ENCODE results near the gene UCHL5.
"Not testable (repeated sequence)": the region's sequence is repeated elsewhere in the genome, so short reads cannot be mapped to it uniquely, and the experiment has no call there.

The UCHL5 gene

GRCh38 chr1:193040011-193040410 is 19.1 kb downstream of the UCHL5 start:
- Histone ChIP-seq H3K4me1 (no peaks in the 10 kb centered on the region), H2AFZ (no peak overlapping the region), H3K27ac (no peak overlapping the region), H3K4me3 (ENCODE audit: low read depth, low read length) (no peak overlapping the region), H3K9me3 (ENCODE audit: control insufficient read depth, low read length) (no peaks in the 10 kb centered on the region), H3K4me2 (ENCODE audit: low read length) (no peak overlapping the region), H3K9ac (no peak overlapping the region), H3K36me3 (ENCODE audit: control insufficient read depth, insufficient read depth, low read length) (no peaks in the 10 kb centered on the region), H3K27me3 (ENCODE audit: control insufficient read depth, insufficient read depth, low read length) (no peaks in the 10 kb centered on the region), H3K79me2 (no peaks in the 10 kb centered on the region)
- no peak for TF ChIP-seq CTCF (IDR thresholded peaks at IDR 0.05)

DNA sequence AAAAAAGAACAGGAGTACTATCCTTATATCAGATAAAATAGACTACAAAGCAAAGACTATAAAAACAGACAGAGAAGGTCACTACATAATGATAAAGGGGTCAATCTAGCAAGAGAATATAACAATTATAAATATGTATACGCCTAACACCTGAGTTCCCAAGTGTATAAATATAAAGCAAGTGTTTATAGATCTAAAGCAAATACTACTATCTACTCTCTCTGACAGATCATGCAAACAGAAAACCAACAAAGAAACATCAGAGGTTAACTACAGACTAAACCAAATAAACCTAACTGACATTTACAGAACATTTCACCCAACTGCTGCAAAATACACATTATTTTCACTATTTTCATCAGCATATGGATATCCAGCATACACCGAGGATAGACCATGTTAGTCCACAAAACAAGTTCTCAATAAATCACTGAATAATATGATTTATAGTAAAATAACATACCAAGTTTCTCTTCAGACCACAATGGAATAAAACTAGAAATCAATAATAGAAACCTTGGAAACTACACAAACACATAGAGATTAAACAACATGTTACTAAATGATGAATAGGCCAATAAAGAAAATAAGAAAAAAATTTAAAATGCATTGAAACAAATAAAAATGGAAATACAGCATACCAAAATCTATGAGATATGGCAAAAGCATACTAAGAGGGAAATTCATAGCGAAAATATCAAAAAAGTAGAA is 22.7 kb downstream of the UCHL5 start:
- no peak overlapping the region for H3K4me3 ChIP-seq (ENCODE audit: low read depth, low read length)
- H3K27ac ChIP-seq: no peak overlapping the region
- H3K9me3 ChIP-seq (ENCODE audit: control insufficient read depth, low read length): no peaks in the 10 kb centered on the region
- H3K4me1 ChIP-seq: no peaks in the 10 kb centered on the region
- H3K36me3 ChIP-seq (ENCODE audit: control insufficient read depth, insufficient read depth, low read length): no peaks in the 10 kb centered on the region
- no peaks in the 10 kb centered on the region for H3K27me3 ChIP-seq (ENCODE audit: control insufficient read depth, insufficient read depth, low read length)
- no peak for TF ChIP-seq CTCF (IDR thresholded peaks at IDR 0.05)
- no peak overlapping the region for H2AFZ ChIP-seq
- no peak overlapping the region for H3K4me2 ChIP-seq (ENCODE audit: low read length)
- no peaks in the 10 kb centered on the region for H3K79me2 ChIP-seq
- H3K9ac ChIP-seq: no peak overlapping the region

DNA sequence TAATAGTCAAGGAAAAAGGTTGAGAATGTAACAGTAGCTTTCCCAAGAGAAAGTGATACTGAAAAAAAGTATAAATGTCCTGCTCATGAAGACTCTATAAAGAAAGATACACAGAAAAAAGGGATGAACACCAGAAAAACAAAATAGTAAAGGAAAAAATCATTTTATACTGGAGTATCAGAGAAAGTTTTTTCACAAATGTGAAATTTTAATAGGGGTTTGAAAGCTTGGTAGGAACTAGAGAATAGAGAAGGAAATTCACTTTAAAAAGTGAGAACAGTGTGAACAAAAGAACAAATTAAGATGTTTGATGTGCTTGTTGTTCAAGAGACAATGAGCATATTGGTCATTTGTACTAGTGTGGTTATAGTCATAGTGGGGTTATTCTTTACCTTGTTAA is 25.6 kb downstream of the UCHL5 start:
- H3K4me2 ChIP-seq (ENCODE audit: low read length): no peak overlapping the region
- no peak overlapping the region for H3K9ac ChIP-seq
- H3K27me3 ChIP-seq (ENCODE audit: control insufficient read depth, insufficient read depth, low read length): no peaks in the 10 kb centered on the region
- no peaks in the 10 kb centered on the region for H3K9me3 ChIP-seq (ENCODE audit: control insufficient read depth, low read length)
- no peak overlapping the region for H2AFZ ChIP-seq
- H3K27ac ChIP-seq: no peak overlapping the region
- no peak overlapping the region for H3K4me3 ChIP-seq (ENCODE audit: low read depth, low read length)
- H3K4me1 ChIP-seq: no peaks in the 10 kb centered on the region
- no peaks in the 10 kb centered on the region for H3K79me2 ChIP-seq
- TF ChIP-seq CTCF (IDR thresholded peaks at IDR 0.05): no peak
- H3K36me3 ChIP-seq (ENCODE audit: control insufficient read depth, insufficient read depth, low read length): no peaks in the 10 kb centered on the region

DNA sequence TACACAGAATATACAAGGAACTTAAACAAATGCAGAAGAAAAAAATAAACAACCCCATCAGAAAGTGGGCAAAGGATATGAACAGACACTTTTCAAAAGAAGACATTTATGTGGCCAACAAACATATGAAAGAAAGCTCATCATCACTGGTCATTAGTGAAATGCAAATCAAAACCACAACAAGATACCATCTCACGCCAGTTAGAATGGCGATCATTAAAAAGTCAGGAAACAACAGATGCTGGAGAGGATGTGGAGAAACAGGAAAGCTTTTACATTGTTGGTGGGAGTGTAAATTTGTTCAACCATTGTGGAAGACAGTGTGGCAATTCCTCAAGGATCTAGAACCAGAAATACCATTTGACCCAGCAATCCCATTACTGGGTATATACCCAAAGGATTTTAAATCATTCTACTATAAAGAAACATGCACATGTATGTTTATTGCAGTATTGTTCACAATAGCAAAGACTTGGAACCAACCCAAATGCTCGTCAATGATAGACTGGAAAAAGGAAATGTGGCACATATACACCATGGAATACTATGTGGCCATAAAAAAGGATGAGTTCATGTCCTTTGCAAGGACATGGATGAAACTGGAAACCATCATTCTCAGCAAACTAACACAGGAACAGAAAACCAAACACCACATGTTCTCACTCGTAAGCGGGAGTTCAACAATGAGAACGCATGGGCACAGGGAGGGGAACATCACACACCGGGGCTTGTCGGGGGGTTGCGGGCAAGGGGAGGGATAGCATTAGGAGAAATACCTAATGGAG is 26.3 kb downstream of the UCHL5 start:
- not testable (repeated sequence) for H3K9me3 ChIP-seq (ENCODE audit: control insufficient read depth, low read length); H3K79me2 ChIP-seq; H2AFZ ChIP-seq; H3K9ac ChIP-seq; H3K4me2 ChIP-seq (ENCODE audit: low read length); H3K4me3 ChIP-seq (ENCODE audit: low read depth, low read length); H3K4me1 ChIP-seq; H3K27ac ChIP-seq; H3K36me3 ChIP-seq (ENCODE audit: control insufficient read depth, insufficient read depth, low read length); H3K27me3 ChIP-seq (ENCODE audit: control insufficient read depth, insufficient read depth, low read length)

DNA sequence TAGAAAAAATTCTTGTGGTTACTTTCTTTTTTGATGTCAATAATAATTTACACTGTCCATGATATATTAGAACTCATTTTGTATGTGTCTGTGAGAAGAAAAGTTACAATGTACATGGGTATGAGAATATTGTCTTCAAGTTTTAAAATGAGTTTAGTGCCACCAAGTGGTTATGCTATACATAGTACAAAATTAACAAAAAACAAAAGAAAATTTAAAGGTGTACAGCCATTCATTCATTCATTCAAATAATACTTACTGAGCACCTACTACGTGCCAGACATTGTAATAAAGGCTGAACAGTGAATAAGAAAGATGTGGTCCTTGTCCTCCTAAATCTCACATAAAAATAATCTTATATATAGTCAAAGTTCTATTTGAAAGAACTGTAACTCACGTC is 27.7 kb downstream of the UCHL5 start:
- Histone ChIP-seq H3K4me3 (ENCODE audit: low read depth, low read length) (no peak overlapping the region), H3K36me3 (ENCODE audit: control insufficient read depth, insufficient read depth, low read length) (no peaks in the 10 kb centered on the region), H3K27ac (no peak overlapping the region), H3K9me3 (ENCODE audit: control insufficient read depth, low read length) (no peaks in the 10 kb centered on the region), H3K27me3 (ENCODE audit: control insufficient read depth, insufficient read depth, low read length) (no peaks in the 10 kb centered on the region), H3K9ac (no peak overlapping the region), H3K4me2 (ENCODE audit: low read length) (no peak overlapping the region), H2AFZ (no peak overlapping the region), H3K4me1 (no peaks in the 10 kb centered on the region), H3K79me2 (no peaks in the 10 kb centered on the region)
- TF ChIP-seq CTCF (IDR thresholded peaks at IDR 0.05): no peak
